GM19463 (cell line): Measurements from ENCODE around the gene APCDD1.
"Not testable (repeated sequence)": the region's sequence is repeated elsewhere in the genome, so short reads cannot be mapped to it uniquely, and the experiment has no call there.

Source experiments
- ATAC-seq: cut with Tn5 transposase; IDR thresholded peaks from one replicate; pipeline ENCODE4 v1.9.1; 2021; ENCODE audit warnings: mild to moderate bottlenecking, moderate library complexity; ENCODE audit not compliant: unreplicated experiment

APCDD1 gene

DNA sequence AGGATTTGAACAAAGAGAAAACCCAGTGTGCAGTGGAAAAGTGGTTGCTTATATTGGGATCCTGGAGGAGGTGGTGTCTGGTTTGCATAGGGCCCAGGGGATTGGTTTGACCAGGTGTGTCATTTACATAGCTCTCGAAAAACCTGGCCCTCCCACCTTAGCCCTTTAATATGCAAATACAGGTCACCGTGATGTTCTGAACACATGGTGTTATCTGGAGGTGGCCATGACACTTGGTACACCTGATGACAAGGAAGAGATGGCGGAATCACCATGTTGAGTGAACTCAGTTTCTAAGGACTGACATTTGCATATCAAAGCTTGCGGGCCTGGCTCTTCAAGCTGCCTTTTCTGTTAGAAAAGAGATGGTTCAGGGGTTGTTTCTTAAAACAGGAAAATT is 69.1 kb downstream of the APCDD1 start:
- no peak for ATAC-seq

DNA sequence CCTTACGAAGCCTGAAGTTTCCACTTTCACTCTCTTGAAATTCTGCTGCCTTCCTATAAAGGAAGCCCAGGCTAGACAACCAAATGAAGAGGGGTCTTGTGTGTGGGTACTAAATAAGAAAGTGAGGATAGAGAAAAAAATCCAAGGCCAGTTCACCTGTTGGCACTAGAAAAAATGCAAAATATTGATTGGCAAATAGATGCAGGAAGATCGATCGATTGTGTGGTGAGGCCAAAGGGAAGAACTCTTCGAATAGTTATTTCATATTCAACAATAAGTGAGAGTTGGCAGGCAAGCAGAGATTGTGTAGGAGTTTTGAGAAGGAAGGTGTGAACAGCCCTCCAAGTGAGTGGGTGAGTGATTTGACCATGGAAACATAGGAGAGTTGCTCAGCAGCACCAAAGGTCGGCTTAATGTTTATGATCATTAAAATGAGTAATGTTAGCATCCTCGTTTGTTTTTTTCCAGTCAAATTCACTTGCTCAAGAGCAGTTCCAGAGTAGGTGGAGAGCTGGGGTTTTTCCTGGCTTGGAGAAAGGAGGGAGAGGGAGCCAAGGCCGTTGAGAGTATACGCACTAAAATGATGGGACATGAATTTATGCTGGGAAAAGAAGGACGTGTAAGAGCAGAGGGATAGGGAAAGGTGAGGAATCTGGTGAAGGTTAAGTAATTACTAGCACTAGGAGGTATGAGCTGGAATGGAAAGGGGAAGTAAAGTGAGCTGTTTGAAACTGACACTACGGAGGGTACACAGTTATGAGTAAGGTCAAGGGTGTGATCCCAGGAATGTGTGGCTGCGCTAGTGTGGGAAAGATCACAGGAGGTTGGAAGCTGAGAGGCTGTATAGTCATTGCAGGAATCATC is 70.3 kb downstream of the APCDD1 start:
- ATAC-seq = no peak

DNA sequence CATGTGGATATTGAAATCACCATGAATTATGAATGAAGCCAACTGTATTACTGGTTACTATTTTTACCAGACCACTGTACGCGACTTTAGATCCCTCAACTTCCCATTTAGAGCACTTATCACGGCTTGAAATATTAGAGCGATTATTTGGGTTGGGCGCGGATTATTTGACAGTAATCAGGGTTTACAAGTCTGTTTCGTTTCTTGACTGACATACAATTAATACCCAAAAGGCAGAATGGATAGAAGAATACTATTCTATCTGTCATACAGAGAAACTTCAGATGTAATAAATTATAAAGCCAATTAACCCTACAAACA is 70.9 kb downstream of the APCDD1 start:
- no peak for ATAC-seq

DNA sequence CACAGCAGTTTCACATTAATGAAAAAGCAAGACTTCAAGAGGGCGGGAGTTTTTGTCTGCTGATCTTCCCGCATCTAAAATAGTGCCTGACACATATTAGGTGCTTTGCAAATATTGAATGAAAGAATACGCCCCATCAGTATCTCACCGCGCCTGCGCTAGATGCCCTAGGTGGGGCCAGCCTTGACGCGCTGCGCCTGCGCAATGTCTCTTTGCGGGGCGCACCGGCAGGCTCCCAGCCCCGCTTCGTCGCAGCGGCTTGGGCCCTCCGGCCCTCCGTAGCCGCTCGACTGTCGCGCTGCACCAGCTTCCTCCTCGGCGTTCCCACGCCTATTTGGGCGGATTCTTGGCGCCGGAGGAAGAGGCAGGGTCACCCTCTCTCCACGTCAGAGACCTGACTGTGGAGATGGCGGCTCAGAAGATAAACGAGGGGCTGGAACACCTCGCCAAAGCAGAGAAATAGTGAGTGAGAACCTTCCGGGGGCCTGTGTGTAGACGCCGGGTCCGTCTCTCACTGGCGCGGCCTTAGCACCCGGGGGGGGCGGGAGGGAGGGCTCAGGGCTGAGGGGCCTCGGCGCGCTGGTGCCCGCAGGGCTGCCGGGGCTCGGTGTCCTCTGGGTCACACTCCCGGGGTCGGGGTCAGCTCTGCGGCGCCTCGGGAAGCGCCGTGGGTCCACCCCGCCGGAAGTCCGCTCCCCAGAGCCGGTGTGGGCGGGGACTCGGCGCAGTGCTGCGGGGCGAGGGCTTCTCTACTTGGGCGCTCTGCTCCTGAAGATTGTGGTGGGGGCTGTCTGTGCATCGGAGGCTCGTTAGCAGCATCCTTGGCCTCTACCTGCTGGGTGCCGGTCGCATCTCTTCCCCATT is 71.5 kb downstream of the APCDD1 start, which contains the start of gene NAPG:
NAPG (plus strand) TSS at position 331 of the 864 bp plus-strand sequence; CDS start at position 407, 76 bp downstream.
- peak; percentile 78 for ATAC-seq

DNA sequence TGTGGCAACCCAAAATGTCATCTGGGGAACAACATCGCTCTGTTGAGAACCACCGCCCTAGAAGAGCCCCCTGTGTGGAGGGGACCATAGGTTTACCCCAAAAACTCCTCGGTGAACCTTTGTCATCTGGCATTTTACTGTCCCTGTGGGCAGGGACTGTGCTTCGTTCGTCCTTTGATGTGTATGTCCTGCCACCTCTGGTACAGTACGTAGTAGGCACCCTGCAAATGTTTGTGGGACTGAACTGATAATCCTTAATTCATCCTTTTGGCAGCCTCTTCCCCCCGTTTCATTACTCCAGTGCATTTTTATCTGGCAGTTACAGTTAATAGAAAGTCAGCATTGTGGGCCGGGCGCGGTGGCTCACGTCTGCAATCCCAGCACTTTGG is 72.1 kb downstream of the APCDD1 start:
- ATAC-seq = no peak

DNA sequence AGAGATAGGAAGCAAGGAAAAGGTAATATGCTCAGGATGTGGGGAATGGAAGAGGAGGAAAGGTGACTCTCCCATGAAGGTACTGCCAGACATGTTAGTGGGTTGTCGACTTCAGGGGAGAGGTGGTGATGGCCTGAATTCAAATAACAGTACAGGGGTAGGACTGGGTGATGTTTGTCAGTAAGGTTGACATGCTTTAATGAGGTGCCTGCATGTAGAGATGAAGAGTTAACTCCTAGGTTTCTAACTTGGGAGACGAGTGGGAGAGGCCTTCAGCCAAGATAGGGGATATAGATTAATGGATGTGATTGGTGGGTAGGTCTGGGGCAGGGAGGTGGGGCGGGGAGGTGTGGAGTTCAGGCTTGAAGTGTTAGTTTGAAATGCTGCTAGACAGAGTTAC is 74.0 kb downstream of the APCDD1 start:
- no peak for ATAC-seq

DNA sequence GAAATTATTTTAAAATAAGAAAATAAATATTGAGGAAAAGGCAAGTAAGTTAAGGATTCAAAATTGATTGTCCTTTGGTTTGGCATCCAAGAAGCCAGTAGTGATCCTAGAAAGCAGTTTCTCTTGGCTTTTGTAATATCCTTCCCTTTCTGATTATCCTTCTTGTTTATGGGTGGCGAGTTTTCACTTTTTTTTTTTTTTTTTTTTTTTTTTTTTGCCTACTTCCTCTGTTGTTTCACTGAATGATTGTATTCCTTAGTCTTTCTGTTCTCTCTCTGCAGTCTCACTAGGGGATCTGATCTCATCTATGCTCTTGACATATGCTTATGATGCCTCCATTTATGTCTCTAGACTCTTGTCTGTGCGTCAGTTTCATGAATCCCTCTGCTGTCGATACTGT is 75.6 kb downstream of the APCDD1 start:
- no peak for ATAC-seq

DNA sequence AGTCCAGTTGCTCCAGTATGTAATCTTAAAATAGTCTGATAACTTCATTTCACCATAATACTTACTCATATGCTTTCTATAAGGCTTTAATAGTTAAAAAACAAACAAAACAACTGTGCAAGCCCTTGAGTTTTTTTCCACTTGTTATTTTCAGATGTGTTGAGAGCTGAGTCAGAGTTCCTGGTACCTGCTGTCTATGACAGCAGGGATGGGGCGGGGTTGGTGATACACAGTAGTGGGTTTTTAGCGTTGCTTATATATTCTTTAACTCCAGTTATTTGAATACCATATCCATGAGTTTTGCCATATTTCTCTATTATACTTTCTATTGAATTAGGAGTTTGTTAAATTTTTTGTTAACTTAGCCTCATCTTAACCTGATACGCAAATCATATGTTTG is 76.4 kb downstream of the APCDD1 start:
- no peak for ATAC-seq

DNA sequence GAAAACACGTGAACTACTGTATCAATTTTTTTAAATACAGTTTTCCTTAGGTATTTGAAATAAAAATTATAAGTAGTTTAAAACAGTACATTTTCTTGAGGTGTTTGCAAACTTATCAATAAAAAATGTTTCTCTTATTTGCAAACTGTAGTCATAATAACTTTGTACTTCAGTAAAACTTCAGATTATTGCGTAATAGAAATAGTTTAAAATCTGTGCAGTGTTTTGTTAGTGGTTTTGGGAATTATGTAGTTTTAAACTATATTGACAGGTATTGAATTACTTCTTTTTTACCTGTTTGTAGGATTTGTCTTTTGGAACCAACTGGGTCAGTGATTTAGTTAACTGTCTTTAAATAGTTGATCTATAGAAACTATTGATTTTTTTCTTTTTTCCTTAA is 78.7 kb downstream of the APCDD1 start:
- no peak for ATAC-seq

DNA sequence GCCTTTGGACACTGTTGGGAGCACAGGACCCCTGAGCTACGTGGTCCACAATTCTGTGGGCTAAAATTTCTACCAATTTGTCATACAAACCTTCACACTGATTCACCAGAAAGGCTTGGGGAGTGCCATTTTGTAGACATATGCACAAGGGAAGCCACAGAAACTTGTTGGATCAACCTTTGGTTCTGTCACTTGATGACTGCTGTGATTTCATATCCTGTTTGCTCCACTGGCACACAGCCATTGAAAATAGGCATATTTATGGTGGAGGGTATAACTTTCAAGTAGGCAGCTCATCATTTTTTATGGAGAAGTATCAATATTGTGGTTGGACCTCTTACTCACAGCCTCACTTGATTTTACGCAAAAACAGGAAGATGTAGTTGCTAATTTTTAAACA is 81.8 kb downstream of the APCDD1 start:
- no peak for ATAC-seq

DNA sequence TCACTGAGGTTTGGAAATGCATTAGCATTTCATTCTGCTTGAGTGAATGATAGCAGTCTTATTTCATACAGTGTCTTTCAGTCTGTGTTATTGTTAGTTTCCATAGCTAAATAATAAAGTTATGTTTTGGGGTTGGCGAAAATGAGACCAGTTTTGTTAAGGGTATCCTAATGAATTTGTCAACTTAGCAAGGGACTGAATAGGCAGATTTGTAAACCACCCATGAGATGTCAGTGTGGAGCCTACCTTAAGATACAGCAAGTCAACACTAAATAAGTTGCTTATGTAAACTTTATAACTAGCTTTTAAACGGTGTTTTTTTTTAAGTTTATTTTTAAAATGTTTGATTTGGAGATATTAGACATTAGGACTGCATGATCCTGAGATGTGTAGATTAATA is 83.3 kb downstream of the APCDD1 start:
- no peak for ATAC-seq

DNA sequence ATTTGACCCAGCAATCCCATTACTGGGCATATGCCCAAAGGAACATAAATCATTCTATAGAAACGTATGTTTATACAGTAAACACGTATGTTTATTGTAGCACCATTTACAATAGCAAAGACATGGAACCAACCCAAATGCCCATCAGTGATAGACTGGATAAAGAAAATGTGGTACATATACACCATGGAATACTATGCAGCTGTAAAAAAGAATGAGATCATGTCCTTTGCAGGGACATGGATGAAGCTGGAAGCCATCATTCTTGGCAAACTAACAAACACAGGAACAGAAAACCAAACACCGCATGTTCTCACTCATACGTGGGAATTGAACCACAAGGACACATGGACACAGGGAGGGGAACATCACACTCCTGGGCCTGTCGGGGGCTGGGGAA is 84.7 kb downstream of the APCDD1 start:
- ATAC-seq = not testable (repeated sequence)
